GM21447 (cell line): Measurements from ENCODE around the gene MEIG1.
A peak's percentile ranks its signal among the peaks of the same experiment; 100 is the strongest.
"Not testable (repeated sequence)": the region's sequence is repeated elsewhere in the genome, so short reads cannot be mapped to it uniquely, and the experiment has no call there.

ENCODE experiments used
- ATAC-seq: cut with Tn5 transposase; IDR thresholded peaks from one replicate; pipeline ENCODE4 v1.9.1; 2021; ENCODE audit not compliant: unreplicated experiment

The MEIG1 gene

GRCh38 chr10:14959221-14960057 lies at the start of gene MEIG1:
MEIG1 (plus strand) TSS chr10:14959388; CDS start chr10:14966469, 7,081 bp downstream.
- ATAC-seq: peak; percentile 81

- ATAC-seq: no peak
Measured at GRCh38 chr10:14910953-14911352, 48.2 kb upstream of the MEIG1 start.

GRCh38 chr10:14911801-14912200 lies 47.4 kb upstream of the MEIG1 start:
- no peak for ATAC-seq

GRCh38 chr10:14916600-14916999 lies 42.6 kb upstream of the MEIG1 start:
- ATAC-seq: no peak

- ATAC-seq: no peak
Measured at GRCh38 chr10:14917827-14918226, 41.4 kb upstream of the MEIG1 start.

- no peak for ATAC-seq
Measured at GRCh38 chr10:14918964-14919363, 40.2 kb upstream of the MEIG1 start.

GRCh38 chr10:14924013-14924412 lies 35.2 kb upstream of the MEIG1 start:
- no peak for ATAC-seq

- no peak for ATAC-seq
Measured at GRCh38 chr10:14925268-14925667, 33.9 kb upstream of the MEIG1 start.

- ATAC-seq: no peak
Measured at GRCh38 chr10:14926061-14926470, 33.1 kb upstream of the MEIG1 start.

GRCh38 chr10:14926722-14927416 lies 32.3 kb upstream of the MEIG1 start:
- peak; percentile 99 for ATAC-seq

GRCh38 chr10:14930610-14931009 lies 28.6 kb upstream of the MEIG1 start:
- ATAC-seq: no peak

GRCh38 chr10:14936584-14936983 lies 22.6 kb upstream of the MEIG1 start:
- no peak for ATAC-seq

GRCh38 chr10:14938971-14939370 lies 20.2 kb upstream of the MEIG1 start:
- ATAC-seq: not testable (repeated sequence)

- ATAC-seq: peak; percentile 90
Measured at GRCh38 chr10:14942147-14942949, 16.8 kb upstream of the MEIG1 start.

- ATAC-seq: not testable (repeated sequence)
Measured at GRCh38 chr10:14942950-14943338, 16.2 kb upstream of the MEIG1 start.

GRCh38 chr10:14945108-14945507 lies 14.1 kb upstream of the MEIG1 start:
- ATAC-seq: no peak

- no peak for ATAC-seq
Measured at GRCh38 chr10:14947268-14947667, 11.9 kb upstream of the MEIG1 start.

GRCh38 chr10:14949291-14949690 lies 9.9 kb upstream of the MEIG1 start:
- no peak for ATAC-seq

- ATAC-seq: no peak
Measured at GRCh38 chr10:14952851-14953423, 6.3 kb upstream of the MEIG1 start.

- peak; percentile 36 for ATAC-seq
Measured at GRCh38 chr10:14953424-14954000, 5.7 kb upstream of the MEIG1 start.
